Gastroesophageal sphincter (tissue), 2 donors: ENCODE measurements around the gene SEZ6L2.

Experiments used
- EP300 ChIP-seq: sonication (generic); formaldehyde crosslinking; IDR thresholded peaks from one replicate; pipeline ENCODE4 v1.6.1; 2017; ENCODE audit warnings: antibody characterized with exemption, mild to moderate bottlenecking
- POLR2AphosphoS5 ChIP-seq: sonication (generic); formaldehyde crosslinking; IDR thresholded peaks from one replicate; pipeline ENCODE4 v1.6.1; 2017; ENCODE audit warnings: antibody characterized with exemption

DNA sequence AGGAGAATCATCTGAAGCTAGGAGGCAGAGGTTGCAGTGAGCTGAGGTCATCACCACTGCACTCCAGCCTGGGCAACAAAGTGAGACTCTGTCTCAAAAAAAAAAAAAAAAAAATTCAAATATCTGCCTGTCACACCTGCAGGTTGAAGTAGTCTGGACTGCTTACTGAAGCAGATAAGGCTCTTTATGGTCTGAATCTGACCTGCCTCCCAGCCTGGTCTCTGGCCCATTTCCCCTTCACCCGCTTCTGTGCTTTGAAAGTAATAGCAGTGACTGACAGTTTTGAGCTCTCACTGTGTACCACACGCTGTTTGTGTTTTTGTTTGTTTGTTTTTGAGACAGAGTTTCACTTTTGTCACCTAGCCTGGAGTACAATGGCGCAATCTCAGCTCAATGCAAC is 5.8 kb downstream of the SEZ6L2 start:
- no peak for TF ChIP-seq EP300
- no peak for TF ChIP-seq POLR2AphosphoS5
